Endothelial cell of umbilical vein (primary cell): ENCODE data around the gene PILRB. TPM values are rescaled to one million over a fixed set of nuclear protein-coding genes. Genes with fewer than 3 reads are reported as not detected.

Experiments used
- BruUV-seq: library from RNA; stranded (reverse); fragments of 400-500 nt; replicated peaks from 2 replicates; lab custom pipeline; 2021; lab: Mats Ljungman, UMichigan
- CTCF ChIA-PET: fragments of 300-600, 350-600 bp; sonication (Branson Sonifier 250); formaldehyde crosslinking; loops from one replicate; lab custom pipeline; 2021; ENCODE audit warnings: antibody characterized with exemption, inconsistent platforms; lab: Charles Lee
- POLR2A ChIA-PET: fragments of 300-600, 350-600 bp; sonication (Branson Sonifier 250); formaldehyde crosslinking; loops from one replicate; lab custom pipeline; 2021; ENCODE audit warnings: antibody characterized with exemption, inconsistent platforms; lab: Charles Lee
- DNase-seq: peaks from one replicate; pipeline ENCODE4 v3.0.0-alpha.2; 2011; ENCODE audit warnings: low read depth, low spot score
- FAIRE-seq: peaks from 2 replicates; lab custom pipeline; 2011; peaks lifted over from hg19 to GRCh38; lab: Jason Lieb, UNC
- H2AFZ ChIP-seq: 2 replicates; pipeline ENCODE4 v1.6.0; 2012; ENCODE audit warnings: low read depth, low read length, control low read depth, inconsistent platforms
- H3K27ac ChIP-seq: 2 replicates; pipeline ENCODE4 v1.5.1; 2011; ENCODE audit warnings: low read depth, mild to moderate bottlenecking, control low read depth, low read length, moderate library complexity; ENCODE audit not compliant: insufficient read depth
- H3K27me3 ChIP-seq, 2 experiments: 2 replicates each; pipeline versions ENCODE4 v1.6.0 to v1.6.1; 2011; ENCODE audit warnings: low read length in 2 of 2, mixed read lengths in 1 of 2; ENCODE audit not compliant: control insufficient read depth in 2 of 2, insufficient read depth in 2 of 2
- H3K36me3 ChIP-seq, 2 experiments: 2 replicates in 1 of 2; 3 replicates in 1 of 2; pipeline ENCODE4 v1.5.1; 2011; ENCODE audit warnings: low read length in 2 of 2, mild to moderate bottlenecking in 1 of 2, moderate library complexity in 1 of 2; ENCODE audit not compliant: control insufficient read depth in 2 of 2, insufficient read depth in 2 of 2; ENCODE audit errors: extremely low read depth in 1 of 2
- H3K4me1 ChIP-seq: 3 replicates; pipeline ENCODE4 v1.5.1; 2011; ENCODE audit warnings: mild to moderate bottlenecking, low read length; ENCODE audit not compliant: control insufficient read depth, insufficient read depth; ENCODE audit errors: extremely low read depth
- H3K4me2 ChIP-seq: 2 replicates; pipeline ENCODE4 v1.6.1; 2011; ENCODE audit warnings: low read length, control low read depth, mixed read lengths; ENCODE audit not compliant: insufficient read depth
- H3K4me3 ChIP-seq, 3 experiments: fragments of 200-600 bp in 1 of 3; sonication (generic), shearing (Covaris generic) in 1 of 3; replicated peaks in 1 of 3; 2 replicates each; pipeline ENCODE4 v1.5.1; 2011 to 2016; ENCODE audit warnings: control low read depth in 3 of 3, low read length in 3 of 3, mild to moderate bottlenecking in 2 of 3, inconsistent platforms in 1 of 3, low read depth in 1 of 3, moderate library complexity in 1 of 3; ENCODE audit not compliant: insufficient read depth in 1 of 3
- H3K79me2 ChIP-seq: 2 replicates; pipeline ENCODE4 v1.6.0; 2012; ENCODE audit warnings: low read length, inconsistent platforms; ENCODE audit not compliant: control insufficient read depth, insufficient read depth
- H3K9ac ChIP-seq: replicated peaks from 2 replicates; pipeline ENCODE3; 2011; ENCODE audit warnings: low read length, control low read depth; ENCODE audit not compliant: insufficient read depth; ENCODE audit errors: extremely low read depth
- H3K9me1 ChIP-seq: replicated peaks from 3 replicates; pipeline ENCODE4 v1.6.0; 2011; ENCODE audit warnings: mild to moderate bottlenecking, low read length; ENCODE audit not compliant: control insufficient read depth, insufficient read depth; ENCODE audit errors: extremely low read depth
- H3K9me3 ChIP-seq: replicated peaks from 2 replicates; pipeline ENCODE4 v1.5.1; 2012; ENCODE audit warnings: low read length, inconsistent platforms; ENCODE audit not compliant: control insufficient read depth, insufficient read depth
- H4K20me1 ChIP-seq: replicated peaks from 2 replicates; pipeline ENCODE3; 2011; ENCODE audit warnings: mild to moderate bottlenecking, low read length; ENCODE audit not compliant: control insufficient read depth, insufficient read depth; ENCODE audit errors: extremely low read depth
- EZH2 ChIP-seq: IDR thresholded peaks from 2 replicates; pipeline ENCODE4 v1.6.1; 2012; ENCODE audit warnings: borderline replicate concordance, low read depth, mild to moderate bottlenecking, moderate library complexity, low read length, inconsistent platforms; ENCODE audit not compliant: severe bottlenecking
- FOS ChIP-seq: IDR thresholded peaks from 2 replicates; pipeline ENCODE4 v1.6.1; 2011; ENCODE audit warnings: mild to moderate bottlenecking, low read length, moderate library complexity, borderline replicate concordance; ENCODE audit not compliant: insufficient read depth
- GATA2 ChIP-seq: IDR thresholded peaks from 2 replicates; pipeline ENCODE4 v1.7.0; 2011; ENCODE audit warnings: low read depth, mild to moderate bottlenecking, moderate library complexity, mixed read lengths, low read length; ENCODE audit not compliant: insufficient read length, insufficient read depth
- POLR2A ChIP-seq: IDR thresholded peaks from 2 replicates; pipeline ENCODE4 v1.6.1; 2012; ENCODE audit warnings: low read depth, mild to moderate bottlenecking, control low read depth, low read length
- POLR2AphosphoS5 ChIP-seq: IDR thresholded peaks from 2 replicates; pipeline ENCODE4 v1.6.1; 2012; ENCODE audit warnings: low read depth, mild to moderate bottlenecking, control low read depth, low read length, moderate library complexity; ENCODE audit not compliant: insufficient read depth
- dilution Hi-C: fragments of 300-500 bp; cut with MboI; formaldehyde crosslinking; loops from one replicate; pipeline ENCODE4 v1.15.0; 2019; ENCODE audit warnings: low sequenced_read_pairs; ENCODE audit not compliant: extremely low pct_ligation_motif_present
- intact Hi-C: fragments of 100-400 bp; cut with micrococcal nuclease; formaldehyde crosslinking; loops from one replicate; pipeline ENCODE4 v1.10.0; 2022
- polyA plus RNA-seq, 4 experiments: library from polyadenylated mRNA; depleted of rRNA in 3 of 4; stranded (reverse) in 3 of 4; unstranded in 1 of 4; fragments of >200 nt; gene quantifications; 2 replicates each; pipeline versions ENCODE4 v1.2.1 to v1.2.3, GENCODE V29; 2011 to 2012; ENCODE audit warnings: missing spikeins in 1 of 4
- total RNA-seq: library from RNA; stranded (reverse); gene quantifications from 2 replicates; pipeline ENCODE4 v1.2.3, GENCODE V29; 2021
- TF ChIP-seq, protein P1 (sequence below), 2 donors: IDR thresholded peaks; 1 replicate in 1 of 2; 2 replicates in 1 of 2; pipeline ENCODE4 v1.5.1; 2011; ENCODE audit warnings: low read length in 2 of 2, mild to moderate bottlenecking in 2 of 2, moderate library complexity in 2 of 2, control low read depth in 1 of 2, inconsistent platforms in 1 of 2, low read depth in 1 of 2; ENCODE audit not compliant: insufficient read depth in 1 of 2; ENCODE audit errors: extremely low read depth in 1 of 2
- TF ChIP-seq, protein P2 (sequence below): IDR thresholded peaks from 2 replicates; pipeline ENCODE4 v1.6.1; 2011; ENCODE audit not compliant: insufficient read depth, insufficient read length

The PILRB gene
- total and polyA plus RNA-seq, 2 donors (not counting 3 experiments of a cell fraction or from before 2014, with no cell fraction given): 42.5 to 45.2 TPM

DNA sequence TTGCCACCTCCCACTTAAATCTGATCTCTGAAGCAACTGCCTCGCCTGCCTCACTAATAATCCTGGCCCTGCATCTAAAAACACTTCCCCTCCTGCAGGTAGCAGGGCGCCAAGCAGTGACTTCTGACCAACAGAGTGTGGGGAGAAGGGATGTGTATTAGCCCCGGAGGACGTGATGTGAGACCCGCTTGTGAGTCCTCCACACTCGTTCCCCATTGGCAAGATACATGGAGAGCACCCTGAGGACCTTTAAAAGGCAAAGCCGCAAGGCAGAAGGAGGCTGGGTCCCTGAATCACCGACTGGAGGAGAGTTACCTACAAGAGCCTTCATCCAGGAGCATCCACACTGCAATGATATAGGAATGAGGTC, 9.3 kb downstream of the PILRB start:
- Histone ChIP-seq H3K9ac (no peak overlapping the region), H4K20me1 (no peaks in the 10 kb centered on the region), H3K36me3 (peaks cover 0 to 4% of the 10 kb centered on the region in 2 experiments), H3K9me3 (no peaks in the 10 kb centered on the region), H3K4me1 (no peaks in the 10 kb centered on the region), H3K27ac (no peak overlapping the region), H2AFZ (no peak overlapping the region), H3K4me2 (no peak overlapping the region), H3K4me3 (no peak overlapping the region), H3K9me1 (no peaks in the 10 kb centered on the region), H3K27me3 (no peaks in the 10 kb centered on the region), H3K79me2 (no peaks in the 10 kb centered on the region)
- no peak for FAIRE-seq
- ChIA-PET POLR2A (no interaction called here), CTCF (no interaction called here)
- peak; percentile 2 for TF ChIP-seq POLR2AphosphoS5
- TF ChIP-seq GATA2: no peak
- no peak for DNase-seq
- intact Hi-C loops (no loop called here), dilution Hi-C loops (no loop called here)
- BruUV-seq: no TSS peak

DNA sequence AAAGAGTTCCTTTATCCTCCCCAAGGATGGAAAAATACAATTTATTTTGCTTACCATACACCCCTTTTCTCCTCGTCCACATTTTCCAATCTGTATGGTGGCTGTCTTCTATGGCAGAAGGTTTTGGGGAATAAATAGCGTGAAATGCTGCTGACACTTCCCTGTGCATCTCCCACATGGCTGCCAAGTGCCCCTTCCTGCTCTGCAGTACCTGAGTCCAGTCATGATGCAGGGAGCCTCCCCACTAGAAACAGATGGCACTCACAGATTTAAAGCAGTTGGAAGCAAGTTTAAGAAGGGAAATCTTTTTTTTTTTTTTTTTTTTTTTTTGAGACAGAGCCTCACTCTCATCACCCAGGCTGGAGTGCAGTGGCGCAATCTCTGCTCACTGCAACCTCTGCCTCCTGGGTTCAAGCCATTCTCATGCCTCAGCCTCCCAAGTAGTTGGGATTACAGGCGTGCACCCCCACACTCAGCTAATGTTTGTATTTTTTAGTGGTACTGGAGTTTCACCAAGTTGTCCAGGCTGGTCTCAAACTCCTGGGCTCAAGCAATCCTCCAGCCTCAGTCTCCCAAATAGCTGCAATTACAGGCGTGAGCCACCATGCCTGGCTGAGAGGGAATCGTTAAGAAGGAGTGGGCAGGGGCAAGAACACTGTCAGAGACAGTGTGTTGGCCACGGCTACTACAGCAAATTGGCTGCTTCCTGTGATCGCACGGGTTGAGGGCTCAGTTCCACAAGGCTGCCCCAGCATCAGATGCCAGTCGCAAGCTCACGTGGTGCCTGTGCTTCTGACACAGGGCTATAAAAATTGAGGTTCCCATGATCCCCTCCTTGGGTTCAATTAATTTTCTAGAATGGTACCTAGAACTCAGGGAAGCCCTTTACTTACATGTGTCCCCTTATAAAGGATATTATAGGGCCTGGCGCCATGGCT, 10.0 kb downstream of the PILRB start:
- Histone ChIP-seq H3K4me2 (no peak overlapping the region), H3K9me1 (no peaks in the 10 kb centered on the region), H2AFZ (no peak overlapping the region), H3K4me1 (peaks cover 4% of the 10 kb centered on the region), H3K27me3 (no peaks in the 10 kb centered on the region), H3K9ac (no peak overlapping the region), H3K79me2 (no peaks in the 10 kb centered on the region), H4K20me1 (no peaks in the 10 kb centered on the region), H3K27ac (no peak overlapping the region), H3K9me3 (no peaks in the 10 kb centered on the region), H3K36me3 (no peaks in the 10 kb centered on the region), H3K4me3 (no peak overlapping the region)
- ChIA-PET CTCF (no interaction called here), POLR2A (no interaction called here)
- no peak for TF ChIP-seq EZH2
- no peak for TF ChIP-seq GATA2
- TF ChIP-seq, protein P1, sequence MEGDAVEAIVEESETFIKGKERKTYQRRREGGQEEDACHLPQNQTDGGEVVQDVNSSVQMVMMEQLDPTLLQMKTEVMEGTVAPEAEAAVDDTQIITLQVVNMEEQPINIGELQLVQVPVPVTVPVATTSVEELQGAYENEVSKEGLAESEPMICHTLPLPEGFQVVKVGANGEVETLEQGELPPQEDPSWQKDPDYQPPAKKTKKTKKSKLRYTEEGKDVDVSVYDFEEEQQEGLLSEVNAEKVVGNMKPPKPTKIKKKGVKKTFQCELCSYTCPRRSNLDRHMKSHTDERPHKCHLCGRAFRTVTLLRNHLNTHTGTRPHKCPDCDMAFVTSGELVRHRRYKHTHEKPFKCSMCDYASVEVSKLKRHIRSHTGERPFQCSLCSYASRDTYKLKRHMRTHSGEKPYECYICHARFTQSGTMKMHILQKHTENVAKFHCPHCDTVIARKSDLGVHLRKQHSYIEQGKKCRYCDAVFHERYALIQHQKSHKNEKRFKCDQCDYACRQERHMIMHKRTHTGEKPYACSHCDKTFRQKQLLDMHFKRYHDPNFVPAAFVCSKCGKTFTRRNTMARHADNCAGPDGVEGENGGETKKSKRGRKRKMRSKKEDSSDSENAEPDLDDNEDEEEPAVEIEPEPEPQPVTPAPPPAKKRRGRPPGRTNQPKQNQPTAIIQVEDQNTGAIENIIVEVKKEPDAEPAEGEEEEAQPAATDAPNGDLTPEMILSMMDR (IDR thresholded peaks at IDR 0.05; ENCODE audit: extremely low read depth in 1 of 2, insufficient read depth in 1 of 2, low read depth in 1 of 2, low read length in 2 of 2): no peak
- TF ChIP-seq FOS: no peak
- no peak for TF ChIP-seq POLR2A
- TF ChIP-seq, protein P2, sequence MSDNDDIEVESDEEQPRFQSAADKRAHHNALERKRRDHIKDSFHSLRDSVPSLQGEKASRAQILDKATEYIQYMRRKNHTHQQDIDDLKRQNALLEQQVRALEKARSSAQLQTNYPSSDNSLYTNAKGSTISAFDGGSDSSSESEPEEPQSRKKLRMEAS: no peak
- dilution Hi-C loops: no loop called here
- intact Hi-C loops: no loop called here
- no TSS peak for BruUV-seq
- FAIRE-seq (no peak), DNase-seq (no peak)
